Adrenal gland (tissue), 5 donors: ENCODE measurements around the gene TMEM45B.

Experiments
- CTCF ChIP-seq, 6 experiments: fragments of 450-650 bp in 4 of 6; fragments of 200-600 bp in 2 of 6; sonication (generic) in 1 of 6; IDR thresholded peaks; 1 replicate in 5 of 6; 2 replicates in 1 of 6; pipeline versions ENCODE4 v1.5.1 to v1.8.0; 2016 to 2021; ENCODE audit warnings: antibody characterized with exemption in 6 of 6, mild to moderate bottlenecking in 2 of 6, moderate library complexity in 1 of 6
- POLR2A ChIP-seq, 2 donors: fragments of 450-650 bp; IDR thresholded peaks; one replicate each; pipeline ENCODE4 v1.6.1; 2017; ENCODE audit warnings: antibody characterized with exemption in 2 of 2, mild to moderate bottlenecking in 2 of 2, moderate library complexity in 1 of 2
- donor health status: DM: no; HTN: no; CAD: no.

- peak; percentile 18 to 48 (median 30) for TF ChIP-seq CTCF (IDR thresholded peaks at IDR 0.05)
- TF ChIP-seq POLR2A (IDR thresholded peaks at IDR 0.05), result no peak
These were observed 66.0 kb downstream of the TMEM45B start for GRCh38 chr11:129881570-129882170.
